ENCODE results near the gene DEFB131B. TPM values are rescaled to one million over a fixed set of nuclear protein-coding genes. Genes with fewer than 3 reads are reported as not detected.
A peak's percentile ranks its signal among the peaks of the same experiment; 100 is the strongest.
"Not testable (repeated sequence)": the region's sequence is repeated elsewhere in the genome, so short reads cannot be mapped to it uniquely, and the experiment has no call there.

Gene DEFB131B
- total RNA-seq, 1 experiment from 2014 or later, result not detected

DNA sequence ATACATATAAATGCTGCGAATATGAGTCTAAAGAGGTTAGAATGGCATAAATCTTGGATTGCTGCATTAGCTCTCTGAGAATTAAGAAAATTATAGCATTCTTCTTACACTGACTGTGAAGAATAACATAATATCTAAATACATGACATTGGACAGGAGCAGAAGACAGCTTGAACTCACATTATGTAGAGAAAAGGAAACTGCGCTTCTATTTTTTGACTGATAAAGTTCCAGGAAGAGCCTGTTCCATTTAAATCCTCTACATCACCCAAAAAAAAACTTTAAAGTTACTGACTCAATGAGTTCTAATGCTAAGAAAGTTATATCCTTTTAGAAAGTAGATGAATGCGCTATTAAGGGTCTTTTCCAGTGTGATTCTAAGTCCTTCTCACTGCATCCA lies 17.4 kb upstream of the DEFB131B start:
- DNase-seq; H4K20me1 ChIP-seq (ENCODE audit: insufficient read depth, low read depth, low read length); H3K36me3 ChIP-seq (ENCODE audit: insufficient read depth, low read length); H3K9me3 ChIP-seq (ENCODE audit: low read length); H3K4me3 ChIP-seq (ENCODE audit: low read length); H3K4me1 ChIP-seq (ENCODE audit: low read length); H3K4me2 ChIP-seq (ENCODE audit: low read depth, low read length, poor library complexity, severe bottlenecking); H3K9ac ChIP-seq (ENCODE audit: low read length); H2AFZ ChIP-seq (ENCODE audit: low read length); H3K79me2 ChIP-seq (ENCODE audit: low read length); H3K27me3 ChIP-seq (ENCODE audit: low read length); H3K9me2 ChIP-seq (replicated peaks; ENCODE audit: insufficient read depth, low read length); H3K27ac ChIP-seq (ENCODE audit: low read length): not testable (repeated sequence)

DNA sequence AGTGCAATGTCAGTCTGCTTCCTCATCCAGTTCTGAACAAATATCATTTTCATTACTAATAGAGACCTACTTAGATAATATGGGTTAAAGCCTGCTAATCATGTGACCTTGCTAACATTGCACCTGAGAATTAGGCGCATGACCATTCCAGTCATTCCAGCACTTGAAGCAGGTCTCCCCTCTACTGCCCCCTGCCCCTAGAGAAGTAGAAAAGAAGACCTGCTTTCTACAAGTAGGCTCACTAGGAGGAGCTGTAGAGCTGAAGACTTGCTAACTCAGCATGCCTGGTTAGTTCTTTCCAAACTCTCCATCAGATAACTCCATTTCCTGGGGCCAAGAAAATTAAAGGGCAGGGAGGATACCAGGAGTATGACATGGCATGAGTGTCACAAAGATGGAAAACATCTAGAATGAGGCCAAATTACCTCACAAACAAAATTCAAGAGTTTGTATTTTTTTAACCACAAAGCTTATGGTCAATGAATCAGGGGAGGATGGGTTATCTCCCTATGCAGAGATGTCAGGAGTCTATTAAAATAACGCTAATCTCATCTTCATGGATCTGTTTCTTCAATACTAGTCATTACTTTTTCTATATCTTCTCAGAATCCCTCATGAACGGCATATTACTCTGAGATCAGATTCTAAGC lies 14.2 kb upstream of the DEFB131B start:
- not testable (repeated sequence) for H3K36me3 ChIP-seq (ENCODE audit: insufficient read depth, low read length); H4K20me1 ChIP-seq (ENCODE audit: insufficient read depth, low read depth, low read length); H3K4me2 ChIP-seq (ENCODE audit: low read depth, low read length, poor library complexity, severe bottlenecking); H3K79me2 ChIP-seq (ENCODE audit: low read length); H2AFZ ChIP-seq (ENCODE audit: low read length); H3K27me3 ChIP-seq (ENCODE audit: low read length); H3K9me2 ChIP-seq (replicated peaks; ENCODE audit: insufficient read depth, low read length); H3K27ac ChIP-seq (ENCODE audit: low read length); H3K4me1 ChIP-seq (ENCODE audit: low read length); H3K9me3 ChIP-seq (ENCODE audit: low read length); H3K9ac ChIP-seq (ENCODE audit: low read length); H3K4me3 ChIP-seq (ENCODE audit: low read length)
- peak; percentile 77 for DNase-seq

DNA sequence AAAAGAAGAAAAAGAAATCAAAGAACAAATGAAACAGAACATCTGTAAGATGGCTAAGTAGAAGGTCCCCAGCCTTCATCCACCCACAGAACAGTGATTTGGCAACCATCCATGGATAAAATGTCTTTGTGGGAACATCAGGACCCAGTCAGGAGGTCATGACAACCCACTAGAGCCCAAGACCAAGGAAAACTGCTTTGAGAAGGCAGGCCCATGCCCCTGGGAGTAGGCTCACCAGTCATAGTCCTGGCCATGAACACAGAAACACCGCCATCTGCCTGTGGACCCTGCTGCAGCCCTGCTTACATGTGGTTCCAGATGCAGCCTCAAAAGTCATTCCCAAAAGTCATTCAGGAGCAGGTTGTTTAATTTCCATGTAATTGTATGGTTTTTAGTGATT lies 11.0 kb upstream of the DEFB131B start:
- H3K27me3 ChIP-seq (ENCODE audit: low read length); H3K9ac ChIP-seq (ENCODE audit: low read length); DNase-seq; H3K27ac ChIP-seq (ENCODE audit: low read length); H3K36me3 ChIP-seq (ENCODE audit: insufficient read depth, low read length); H3K9me3 ChIP-seq (ENCODE audit: low read length); H3K9me2 ChIP-seq (replicated peaks; ENCODE audit: insufficient read depth, low read length); H4K20me1 ChIP-seq (ENCODE audit: insufficient read depth, low read depth, low read length); H3K79me2 ChIP-seq (ENCODE audit: low read length); H2AFZ ChIP-seq (ENCODE audit: low read length); H3K4me2 ChIP-seq (ENCODE audit: low read depth, low read length, poor library complexity, severe bottlenecking); H3K4me3 ChIP-seq (ENCODE audit: low read length): not testable (repeated sequence)
- peaks cover 15% of the 10 kb centered on the region for H3K4me1 ChIP-seq (ENCODE audit: low read length)

DNA sequence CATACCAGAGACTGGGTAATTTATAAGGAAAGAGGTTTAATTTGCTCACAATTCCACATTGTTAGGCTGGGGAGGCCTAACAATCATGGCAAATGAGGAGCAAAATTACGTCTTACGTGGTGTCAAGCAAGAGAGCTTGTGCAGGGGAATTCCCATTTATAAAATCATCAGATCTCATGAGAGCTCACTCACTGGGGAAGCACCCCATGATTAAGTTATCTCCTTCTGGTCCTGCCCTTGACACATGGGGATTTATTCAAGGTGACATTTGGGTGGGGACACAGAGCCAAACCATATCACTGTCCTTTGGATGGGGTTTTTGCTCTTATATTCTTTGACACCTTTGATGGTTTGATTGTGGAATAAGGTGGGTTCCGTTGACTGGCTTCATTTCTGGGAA lies 8.3 kb upstream of the DEFB131B start:
- not testable (repeated sequence) for H3K27me3 ChIP-seq (ENCODE audit: low read length); H3K9me3 ChIP-seq (ENCODE audit: low read length); H3K4me3 ChIP-seq (ENCODE audit: low read length); H3K79me2 ChIP-seq (ENCODE audit: low read length); H4K20me1 ChIP-seq (ENCODE audit: insufficient read depth, low read depth, low read length); H2AFZ ChIP-seq (ENCODE audit: low read length); H3K4me2 ChIP-seq (ENCODE audit: low read depth, low read length, poor library complexity, severe bottlenecking); H3K9ac ChIP-seq (ENCODE audit: low read length); DNase-seq; H3K27ac ChIP-seq (ENCODE audit: low read length); H3K9me2 ChIP-seq (replicated peaks; ENCODE audit: insufficient read depth, low read length); H3K36me3 ChIP-seq (ENCODE audit: insufficient read depth, low read length)
- H3K4me1 ChIP-seq (ENCODE audit: low read length), result peaks cover 15% of the 10 kb centered on the region

DNA sequence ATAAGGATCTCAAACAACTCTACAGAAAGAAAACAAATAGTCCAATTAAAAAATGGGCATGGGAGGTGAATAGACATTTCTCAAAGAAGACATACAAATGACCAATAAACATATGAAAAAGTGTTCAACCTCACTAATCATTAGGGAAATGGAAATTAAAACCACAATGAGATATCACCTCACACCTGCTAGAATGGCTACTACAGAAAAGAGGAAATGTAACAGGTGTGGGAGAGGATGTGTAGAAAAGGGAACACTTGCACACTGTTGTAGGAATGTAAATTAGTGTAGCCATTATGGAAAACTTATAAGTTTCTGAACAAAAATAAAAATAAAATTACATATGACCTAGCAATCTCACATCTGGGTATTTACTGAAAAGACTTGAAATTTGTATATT lies 7.6 kb upstream of the DEFB131B start:
- H3K9ac ChIP-seq (ENCODE audit: low read length); H3K36me3 ChIP-seq (ENCODE audit: insufficient read depth, low read length); H3K27ac ChIP-seq (ENCODE audit: low read length); H3K79me2 ChIP-seq (ENCODE audit: low read length); H3K4me3 ChIP-seq (ENCODE audit: low read length); H2AFZ ChIP-seq (ENCODE audit: low read length); H3K9me2 ChIP-seq (replicated peaks; ENCODE audit: insufficient read depth, low read length); H3K9me3 ChIP-seq (ENCODE audit: low read length); H4K20me1 ChIP-seq (ENCODE audit: insufficient read depth, low read depth, low read length); H3K27me3 ChIP-seq (ENCODE audit: low read length): not testable (repeated sequence)
- DNase-seq, result peak; percentile 63
- H3K4me2 ChIP-seq (ENCODE audit: low read depth, low read length, poor library complexity, severe bottlenecking), result peak overlapping the region; percentile 38
- peaks cover 15% of the 10 kb centered on the region for H3K4me1 ChIP-seq (ENCODE audit: low read length)

DNA sequence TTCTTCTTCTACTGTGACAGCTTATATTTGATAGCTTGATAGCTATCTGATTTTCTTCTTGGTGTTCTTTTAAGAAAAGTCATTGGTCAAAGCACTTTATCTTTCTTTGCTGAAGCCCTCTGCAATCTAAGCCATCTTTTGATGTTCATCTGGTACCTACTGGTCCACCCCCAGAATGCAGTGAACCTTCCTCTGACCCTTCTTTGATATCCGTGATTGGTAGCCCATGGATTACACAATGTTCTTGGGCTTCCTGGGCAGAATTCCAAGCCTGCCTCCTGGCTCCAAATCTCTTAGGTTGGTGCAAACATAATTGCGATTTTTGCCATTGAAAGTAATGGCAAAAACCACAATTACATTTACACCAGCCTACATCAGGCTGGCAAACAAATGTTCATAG lies 2.0 kb upstream of the DEFB131B start:
- H3K4me3 ChIP-seq (ENCODE audit: low read length); H3K9ac ChIP-seq (ENCODE audit: low read length); DNase-seq; H3K27me3 ChIP-seq (ENCODE audit: low read length); H3K36me3 ChIP-seq (ENCODE audit: insufficient read depth, low read length); H4K20me1 ChIP-seq (ENCODE audit: insufficient read depth, low read depth, low read length); H2AFZ ChIP-seq (ENCODE audit: low read length); H3K79me2 ChIP-seq (ENCODE audit: low read length); H3K9me2 ChIP-seq (replicated peaks; ENCODE audit: insufficient read depth, low read length); H3K4me1 ChIP-seq (ENCODE audit: low read length); H3K4me2 ChIP-seq (ENCODE audit: low read depth, low read length, poor library complexity, severe bottlenecking); H3K27ac ChIP-seq (ENCODE audit: low read length); H3K9me3 ChIP-seq (ENCODE audit: low read length): not testable (repeated sequence)

DNA sequence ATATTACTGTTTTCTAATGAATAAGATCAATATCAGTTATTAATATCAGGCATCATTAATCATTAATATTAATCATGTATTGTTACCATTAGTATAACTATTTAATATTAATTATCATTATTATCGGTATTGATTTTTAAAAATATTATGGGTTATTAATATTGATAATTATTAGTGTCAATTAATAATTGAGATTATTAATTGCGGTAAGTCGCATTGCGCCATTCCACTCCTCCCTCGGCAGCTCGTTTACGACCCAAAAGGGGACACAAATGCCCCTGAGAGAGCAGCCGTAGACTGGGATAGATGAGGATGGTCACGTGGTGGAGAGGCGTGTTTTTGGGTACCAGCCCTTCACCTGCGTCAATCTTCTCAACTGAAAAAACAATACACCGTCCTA lies 7.6 kb downstream of the DEFB131B start:
- not testable (repeated sequence) for H2AFZ ChIP-seq (ENCODE audit: low read length); H3K9me3 ChIP-seq (ENCODE audit: low read length); H3K4me3 ChIP-seq (ENCODE audit: low read length); H3K9ac ChIP-seq (ENCODE audit: low read length); DNase-seq; H3K9me2 ChIP-seq (replicated peaks; ENCODE audit: insufficient read depth, low read length); H3K79me2 ChIP-seq (ENCODE audit: low read length); H3K36me3 ChIP-seq (ENCODE audit: insufficient read depth, low read length); H3K4me2 ChIP-seq (ENCODE audit: low read depth, low read length, poor library complexity, severe bottlenecking); H3K27me3 ChIP-seq (ENCODE audit: low read length); H4K20me1 ChIP-seq (ENCODE audit: insufficient read depth, low read depth, low read length); H3K4me1 ChIP-seq (ENCODE audit: low read length); H3K27ac ChIP-seq (ENCODE audit: low read length)

DNA sequence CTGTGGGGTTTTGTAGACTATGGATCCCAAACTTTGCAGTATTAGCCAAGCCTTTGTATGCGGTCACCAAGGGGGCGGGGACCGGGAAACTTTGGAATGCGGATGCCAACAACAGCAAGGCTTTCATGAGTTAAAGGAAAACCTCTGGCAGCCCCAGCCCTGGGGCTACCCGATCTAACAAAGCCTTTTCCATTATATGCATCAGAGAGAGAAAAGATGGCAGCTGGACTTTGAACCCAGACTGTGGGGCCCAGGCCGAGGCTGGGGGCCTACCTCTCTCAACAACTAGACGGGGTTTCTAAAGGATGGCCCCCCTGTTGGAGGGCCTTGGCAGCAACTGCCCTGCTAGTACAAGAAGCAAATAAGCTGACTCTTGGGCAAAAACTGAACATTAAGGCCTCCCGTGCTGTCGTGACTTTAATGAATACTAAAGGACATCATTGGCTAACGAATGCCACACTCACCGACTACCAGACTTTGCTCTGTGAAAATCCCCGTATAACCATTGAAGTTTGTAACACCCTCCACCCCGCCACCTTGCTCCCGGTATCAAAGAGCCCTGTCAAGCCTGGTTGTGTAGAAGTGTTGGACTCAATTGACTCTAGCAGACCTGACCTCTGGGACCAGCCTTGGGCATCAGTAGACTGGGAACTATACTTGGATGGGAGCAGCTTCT lies 10.2 kb downstream of the DEFB131B start:
- H3K79me2 ChIP-seq (ENCODE audit: low read length); H3K4me2 ChIP-seq (ENCODE audit: low read depth, low read length, poor library complexity, severe bottlenecking); DNase-seq; H3K9ac ChIP-seq (ENCODE audit: low read length); H3K9me2 ChIP-seq (replicated peaks; ENCODE audit: insufficient read depth, low read length); H3K27me3 ChIP-seq (ENCODE audit: low read length); H2AFZ ChIP-seq (ENCODE audit: low read length); H3K4me1 ChIP-seq (ENCODE audit: low read length); H3K4me3 ChIP-seq (ENCODE audit: low read length); H4K20me1 ChIP-seq (ENCODE audit: insufficient read depth, low read depth, low read length); H3K36me3 ChIP-seq (ENCODE audit: insufficient read depth, low read length); H3K9me3 ChIP-seq (ENCODE audit: low read length); H3K27ac ChIP-seq (ENCODE audit: low read length): not testable (repeated sequence)
